AML-193 (cell line): ENCODE data around the gene KLHDC7A.

Experiments
- DNase-seq, 2 experiments: peaks; one replicate each; lab custom pipeline; 2025; lab: John Stamatoyannopoulos, UW

The KLHDC7A gene

DNA sequence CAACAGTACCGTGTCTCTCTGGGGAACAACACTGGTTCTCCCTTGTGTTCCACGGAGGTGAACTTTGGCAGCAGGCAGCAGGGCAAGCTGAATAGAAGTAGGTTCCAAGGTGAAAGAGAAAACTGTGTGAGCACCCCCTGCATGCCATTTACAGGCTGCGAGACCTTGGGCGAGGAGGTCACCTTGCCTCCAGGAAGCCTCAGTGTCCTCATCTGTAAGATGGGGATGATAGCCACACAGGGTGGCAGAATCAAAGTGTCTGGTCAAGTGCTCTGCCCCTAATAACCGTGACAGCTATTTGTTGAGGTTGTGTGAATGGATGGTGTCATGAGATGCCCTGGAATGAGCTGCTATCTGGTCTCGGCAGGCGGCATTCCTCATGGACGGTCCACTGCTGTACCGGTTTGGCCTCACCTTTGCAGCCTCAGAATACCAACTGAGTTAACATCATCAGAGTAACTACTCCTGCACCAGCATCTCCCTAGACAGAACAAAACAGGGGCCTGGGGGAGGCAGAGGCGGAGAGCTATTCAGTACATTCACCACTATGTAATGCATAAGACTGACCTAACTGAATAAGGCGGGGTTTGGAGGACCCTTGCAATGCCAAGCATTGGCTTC, 7.4 kb upstream of the KLHDC7A start:
- DNase-seq = no peak

DNA sequence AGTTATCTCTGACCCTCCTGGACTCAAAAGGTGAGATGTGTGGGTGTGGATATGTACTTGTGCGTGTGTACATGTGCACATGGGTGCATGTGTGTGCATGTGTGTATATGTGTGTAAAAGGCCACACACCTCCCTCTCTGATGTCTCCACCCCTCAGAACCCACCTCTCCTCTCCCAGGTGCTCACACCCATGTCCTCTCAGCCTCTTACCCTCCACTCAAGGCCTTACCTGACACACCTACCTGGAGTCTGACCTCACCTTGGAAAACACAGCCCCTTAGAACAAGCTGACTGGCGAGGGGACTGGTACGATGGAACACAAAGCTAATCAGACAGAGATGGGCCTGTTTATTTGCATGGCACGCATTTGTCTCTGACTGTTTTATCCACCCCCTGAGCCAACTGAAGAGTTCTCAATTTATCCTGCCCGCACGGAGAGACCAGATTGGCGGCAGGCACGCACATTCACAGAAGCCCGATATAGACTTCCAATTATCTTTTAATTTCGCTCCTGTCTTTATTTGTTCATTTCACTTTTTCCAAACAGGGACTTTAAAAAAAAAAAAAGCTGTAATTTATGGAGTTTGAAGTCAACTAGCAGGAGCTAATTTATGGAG, 6.1 kb upstream of the KLHDC7A start:
- DNase-seq = no peak

DNA sequence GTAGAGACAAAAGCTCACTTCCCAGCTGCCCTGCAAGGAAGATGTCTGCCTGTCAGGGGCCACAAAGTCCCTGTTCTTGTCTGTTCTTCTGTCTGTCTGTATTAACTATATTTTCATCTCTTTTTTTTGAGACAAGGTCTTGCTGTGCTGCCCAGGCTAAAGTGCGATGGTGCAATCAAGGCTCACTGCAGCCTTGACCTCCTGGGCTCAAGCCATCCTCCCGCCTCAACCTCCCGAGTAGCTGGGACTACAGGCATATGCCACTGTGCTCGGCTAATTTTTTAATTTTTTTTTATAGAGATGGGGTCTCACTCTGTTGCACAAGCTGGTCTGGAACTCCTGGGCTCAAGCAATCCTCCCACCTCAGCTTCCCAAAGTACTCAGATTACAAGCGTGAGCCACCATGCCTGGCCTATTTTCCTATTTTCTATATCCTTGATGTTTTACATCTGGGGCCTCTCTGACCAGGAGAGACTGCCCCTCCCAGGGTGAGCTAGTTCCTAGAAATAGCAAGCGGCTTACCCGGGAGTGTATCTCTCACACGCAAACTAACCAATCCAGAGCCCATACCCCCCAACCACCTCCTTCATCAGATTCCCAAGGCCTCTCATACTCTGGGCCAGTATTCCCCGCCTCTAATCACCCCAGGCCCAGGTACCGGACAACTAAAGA, 5.4 kb upstream of the KLHDC7A start:
- no peak for DNase-seq

DNA sequence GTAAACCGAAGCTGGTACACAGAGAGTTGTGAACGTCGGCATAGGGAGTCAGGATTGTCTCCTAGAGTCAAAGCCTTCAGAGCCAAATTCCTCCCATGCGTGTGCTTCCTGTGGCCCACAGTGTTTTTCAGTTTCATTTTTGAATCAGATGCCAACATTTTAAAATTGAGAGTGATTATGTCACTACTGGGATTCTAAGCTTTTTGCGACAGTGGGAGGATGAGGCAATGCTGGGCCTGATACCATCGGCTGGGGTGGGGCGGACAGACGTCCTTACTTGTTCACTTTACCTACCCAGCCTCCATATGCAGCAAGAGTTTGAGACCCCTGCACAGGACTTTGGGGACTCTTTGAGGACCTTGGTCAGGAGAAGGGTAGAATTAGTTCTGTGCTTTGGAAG, 1.3 kb upstream of the KLHDC7A start:
- no peak for DNase-seq

DNA sequence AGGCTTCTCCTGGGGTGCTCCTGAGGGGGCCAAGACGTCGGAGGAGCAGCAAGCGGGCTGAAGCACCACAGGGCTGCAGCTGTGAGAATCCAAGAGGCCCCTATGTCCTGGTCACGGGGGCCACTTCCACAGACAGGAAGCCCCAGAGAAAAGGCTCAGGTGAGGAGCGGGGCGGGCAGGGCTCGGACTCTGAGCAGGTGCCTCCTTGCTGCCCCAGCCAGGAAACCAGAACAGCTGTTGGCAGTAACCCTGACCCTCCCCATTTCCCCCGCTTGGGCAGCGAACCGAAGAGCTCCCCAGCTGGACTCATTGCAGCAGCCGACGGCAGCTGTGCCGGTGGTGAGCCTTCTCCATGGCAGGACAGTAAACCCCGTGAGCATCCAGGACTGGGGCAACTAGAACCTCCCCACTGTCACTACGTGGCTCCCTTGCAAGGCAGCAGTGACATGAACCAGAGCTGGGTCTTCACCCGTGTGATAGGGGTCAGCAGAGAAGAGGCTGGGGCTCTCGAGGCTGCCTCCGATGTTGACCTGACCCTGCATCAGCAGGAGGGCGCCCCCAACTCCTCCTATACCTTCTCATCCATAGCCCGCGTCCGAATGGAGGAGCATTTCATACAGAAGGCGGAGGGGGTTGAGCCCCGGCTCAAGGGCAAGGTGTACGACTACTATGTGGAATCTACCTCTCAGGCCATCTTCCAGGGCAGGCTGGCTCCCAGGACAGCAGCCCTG, 625 bp downstream of the KLHDC7A start:
- no peak for DNase-seq

DNA sequence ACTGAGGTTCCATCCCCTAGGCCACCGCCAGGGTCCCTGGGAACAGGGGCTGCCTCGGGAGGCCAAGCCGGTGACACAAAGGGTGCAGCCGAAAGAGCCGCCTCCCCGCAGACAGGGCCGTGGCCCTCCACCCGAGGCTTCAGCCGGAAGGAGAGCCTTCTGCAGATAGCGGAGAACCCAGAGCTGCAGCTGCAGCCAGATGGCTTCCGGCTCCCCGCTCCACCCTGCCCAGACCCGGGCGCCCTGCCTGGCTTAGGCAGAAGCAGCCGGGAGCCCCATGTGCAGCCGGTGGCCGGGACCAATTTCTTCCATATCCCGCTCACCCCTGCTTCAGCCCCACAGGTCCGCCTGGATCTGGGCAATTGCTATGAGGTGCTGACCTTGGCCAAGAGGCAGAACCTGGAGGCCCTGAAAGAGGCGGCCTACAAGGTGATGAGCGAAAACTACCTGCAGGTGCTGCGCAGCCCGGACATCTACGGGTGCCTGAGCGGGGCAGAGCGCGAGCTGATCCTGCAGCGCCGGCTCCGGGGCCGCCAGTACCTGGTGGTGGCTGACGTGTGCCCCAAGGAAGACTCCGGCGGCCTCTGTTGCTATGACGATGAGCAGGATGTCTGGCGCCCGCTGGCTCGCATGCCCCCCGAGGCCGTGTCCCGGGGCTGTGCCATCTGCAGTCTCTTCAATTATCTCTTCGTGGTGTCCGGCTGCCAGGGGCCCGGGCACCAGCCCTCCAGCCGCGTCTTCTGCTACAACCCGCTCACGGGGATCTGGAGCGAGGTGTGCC, 1.4 kb downstream of the KLHDC7A start:
- DNase-seq = no peak

DNA sequence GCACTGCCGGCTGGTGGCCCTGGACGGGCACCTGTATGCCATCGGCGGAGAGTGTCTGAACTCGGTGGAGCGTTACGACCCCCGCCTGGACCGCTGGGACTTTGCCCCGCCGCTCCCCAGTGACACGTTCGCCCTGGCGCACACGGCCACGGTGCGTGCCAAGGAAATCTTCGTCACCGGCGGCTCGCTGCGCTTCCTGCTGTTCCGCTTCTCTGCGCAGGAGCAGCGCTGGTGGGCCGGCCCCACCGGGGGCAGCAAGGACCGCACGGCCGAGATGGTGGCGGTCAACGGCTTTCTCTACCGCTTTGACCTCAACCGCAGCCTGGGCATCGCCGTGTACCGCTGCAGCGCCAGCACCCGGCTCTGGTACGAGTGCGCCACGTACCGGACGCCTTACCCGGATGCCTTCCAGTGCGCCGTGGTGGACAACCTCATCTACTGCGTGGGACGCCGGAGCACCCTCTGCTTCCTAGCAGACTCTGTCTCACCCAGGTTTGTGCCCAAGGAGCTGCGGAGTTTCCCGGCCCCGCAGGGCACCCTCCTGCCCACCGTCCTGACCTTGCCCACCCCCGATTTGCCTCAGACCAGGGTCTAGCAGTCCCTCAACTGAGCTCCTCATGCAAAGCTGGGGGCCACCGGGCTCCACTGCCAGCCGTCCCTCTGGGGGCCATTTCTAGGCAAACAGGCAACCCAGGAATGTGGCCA, 2.1 kb downstream of the KLHDC7A start:
- no peak for DNase-seq

DNA sequence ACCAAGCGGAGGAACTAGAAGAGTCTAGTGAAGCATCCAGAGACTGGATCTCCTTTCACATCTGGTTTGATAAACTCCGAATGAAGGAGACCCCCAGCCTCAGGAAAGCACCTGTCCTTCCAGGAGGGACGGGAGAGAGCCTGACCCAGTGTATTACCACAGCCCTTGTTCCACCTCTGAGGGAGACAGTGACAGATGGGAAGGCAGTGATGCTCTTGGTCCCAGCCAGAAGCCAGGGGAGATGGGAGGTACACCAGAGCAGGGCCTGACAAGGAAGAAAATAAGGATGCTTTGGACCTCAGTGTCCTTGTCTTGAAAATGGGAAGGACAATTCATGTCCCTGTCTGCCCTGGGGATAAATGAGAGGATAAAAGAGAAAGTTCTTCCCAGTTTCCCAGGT, 3.5 kb downstream of the KLHDC7A start:
- no peak for DNase-seq

DNA sequence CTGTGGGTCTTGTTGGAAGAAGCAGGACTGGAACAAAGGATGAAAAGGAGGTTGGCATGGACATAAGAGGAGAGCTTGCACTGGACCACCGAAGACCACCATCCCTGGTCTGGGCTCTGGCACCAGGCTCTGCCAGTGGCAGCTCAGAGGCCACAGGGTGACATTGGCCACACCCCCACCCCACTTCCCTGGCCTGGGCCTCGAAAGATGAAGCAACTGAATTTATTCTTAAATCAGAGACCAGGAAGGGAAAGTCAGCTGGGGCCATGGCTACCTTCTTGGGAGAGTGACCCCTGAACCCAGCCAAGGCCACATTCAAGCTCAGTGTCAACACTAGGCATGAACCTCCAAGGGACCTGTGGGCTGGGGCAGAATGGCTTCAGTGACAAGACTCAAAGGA, 4.0 kb downstream of the KLHDC7A start:
- DNase-seq = no peak

DNA sequence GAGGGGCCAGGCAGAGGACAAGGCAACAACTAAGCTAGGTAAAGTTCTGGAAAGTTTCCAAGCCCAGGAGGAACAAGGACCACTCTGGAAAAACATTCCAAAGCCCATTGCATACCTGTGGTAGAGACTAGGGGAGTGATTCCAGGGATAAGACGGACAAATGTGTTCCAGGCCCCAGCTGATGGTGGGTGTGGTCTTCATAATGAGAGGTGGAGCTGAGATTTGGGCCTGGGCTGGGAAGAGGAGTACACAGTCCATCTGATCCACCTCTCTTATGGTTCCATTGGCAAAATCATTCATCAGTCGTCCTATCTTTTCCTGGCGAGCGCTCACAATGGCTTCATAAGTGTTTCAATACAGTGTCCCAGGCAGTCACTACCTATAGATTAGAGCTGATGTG, 4.5 kb downstream of the KLHDC7A start:
- DNase-seq = no peak

DNA sequence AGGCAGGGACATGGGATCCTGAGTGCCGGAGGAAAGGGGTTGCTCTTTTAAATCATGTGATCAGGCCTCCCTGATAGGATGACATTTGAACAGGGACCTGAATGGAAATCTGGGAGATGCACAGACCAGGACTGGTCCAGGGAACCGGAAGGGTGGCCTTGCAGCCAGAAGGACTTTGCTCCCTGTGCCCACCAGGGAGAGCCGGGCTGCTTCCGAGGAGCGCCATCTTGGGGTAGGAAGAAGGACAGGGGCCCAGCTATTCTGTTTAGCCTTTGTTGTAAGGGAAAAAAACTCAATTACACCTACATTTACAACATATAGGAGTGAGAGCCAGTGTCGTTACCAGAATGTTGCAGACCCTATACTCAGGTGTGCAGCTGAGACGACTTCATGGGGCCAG, 5.5 kb downstream of the KLHDC7A start:
- no peak for DNase-seq

DNA sequence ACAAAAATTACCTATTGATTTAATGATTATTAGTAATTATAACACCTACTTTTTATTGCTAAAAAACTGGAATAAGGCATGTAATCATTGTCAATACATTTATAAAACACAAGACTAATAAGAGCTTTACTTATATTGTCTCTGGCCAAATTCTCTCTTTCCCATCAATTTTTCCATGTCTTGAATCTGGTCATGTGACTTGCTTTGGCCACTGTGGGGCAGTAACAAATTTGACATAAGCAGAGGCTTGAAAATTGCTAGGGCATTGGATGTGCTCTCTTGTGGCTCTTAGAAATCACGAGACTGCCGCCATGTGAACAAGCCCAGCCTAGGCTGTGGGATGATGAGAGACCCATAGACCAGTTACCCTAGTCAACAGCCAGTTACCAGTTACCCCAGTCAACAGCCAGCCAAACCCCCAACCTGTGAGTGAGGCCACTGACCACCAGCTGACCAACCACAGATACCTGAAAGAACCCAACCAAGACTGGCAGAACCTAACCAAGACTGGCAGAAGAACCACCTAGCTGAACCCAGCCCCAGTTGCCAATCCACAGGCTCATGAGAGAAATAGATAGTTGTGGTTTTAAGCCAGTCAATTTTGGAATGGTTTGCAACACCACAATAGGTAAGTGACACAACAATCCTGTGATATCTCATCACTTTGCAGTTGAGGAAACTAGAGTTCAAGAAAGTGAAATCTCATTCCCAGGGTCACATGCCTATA, 8.8 kb downstream of the KLHDC7A start:
- no peak for DNase-seq

DNA sequence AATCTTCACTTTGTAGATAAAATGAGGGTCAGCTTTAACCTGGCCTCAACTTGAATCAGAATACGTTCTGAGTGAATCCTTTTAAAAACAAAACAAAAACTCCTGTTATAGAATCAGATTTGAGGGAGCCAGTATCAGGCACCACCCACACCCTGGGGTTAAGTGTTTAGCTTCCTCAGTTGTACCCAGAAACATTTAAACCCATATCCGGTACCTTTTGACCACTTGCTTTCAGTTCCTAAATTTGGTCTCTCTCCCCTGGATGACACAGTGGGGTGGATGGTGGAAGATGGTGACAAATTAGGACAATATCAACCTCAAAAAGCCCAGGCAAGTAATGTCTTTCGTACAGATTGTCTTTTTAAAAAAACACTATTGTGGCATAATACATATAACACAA, 10.4 kb downstream of the KLHDC7A start:
- DNase-seq = no peak

DNA sequence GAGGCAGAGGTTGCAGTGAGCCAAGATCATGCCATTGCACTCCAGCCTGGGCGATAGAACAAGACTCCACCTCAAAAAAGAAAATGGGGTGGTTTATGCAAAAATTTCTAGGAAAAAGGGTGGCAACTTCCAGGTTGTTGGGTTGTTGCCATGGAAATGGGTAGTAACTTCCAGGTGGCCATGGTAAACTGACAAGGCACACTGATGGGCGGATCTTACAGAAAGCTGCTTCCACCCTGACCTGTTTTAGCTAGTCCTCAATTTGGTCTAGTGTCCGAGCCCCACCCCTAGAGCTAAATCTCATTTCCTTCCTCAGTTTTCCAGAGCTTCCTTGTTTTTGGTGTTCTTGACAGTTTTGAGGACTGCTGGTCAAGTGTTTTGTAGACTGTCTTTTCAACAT, 13.6 kb downstream of the KLHDC7A start:
- no peak for DNase-seq

DNA sequence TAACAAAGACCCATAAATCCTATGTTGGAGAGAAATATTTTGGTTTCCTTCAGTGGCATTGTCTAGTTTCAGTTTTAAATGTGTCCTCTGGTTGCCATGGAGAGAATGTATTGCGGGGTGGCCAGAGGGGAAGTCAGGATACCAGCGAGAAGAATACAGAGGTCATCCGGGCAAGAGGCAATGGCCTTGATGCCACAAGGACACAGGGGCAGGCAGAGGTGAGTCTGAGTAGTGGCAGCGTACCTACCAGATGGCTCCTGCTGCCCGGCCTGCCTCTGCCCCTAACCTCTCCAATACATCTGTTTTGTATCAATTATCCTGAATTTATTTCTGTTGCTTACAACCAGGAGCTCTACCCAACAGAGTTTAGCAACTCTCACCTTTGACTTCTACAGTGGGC, 14.9 kb downstream of the KLHDC7A start:
- no peak for DNase-seq

DNA sequence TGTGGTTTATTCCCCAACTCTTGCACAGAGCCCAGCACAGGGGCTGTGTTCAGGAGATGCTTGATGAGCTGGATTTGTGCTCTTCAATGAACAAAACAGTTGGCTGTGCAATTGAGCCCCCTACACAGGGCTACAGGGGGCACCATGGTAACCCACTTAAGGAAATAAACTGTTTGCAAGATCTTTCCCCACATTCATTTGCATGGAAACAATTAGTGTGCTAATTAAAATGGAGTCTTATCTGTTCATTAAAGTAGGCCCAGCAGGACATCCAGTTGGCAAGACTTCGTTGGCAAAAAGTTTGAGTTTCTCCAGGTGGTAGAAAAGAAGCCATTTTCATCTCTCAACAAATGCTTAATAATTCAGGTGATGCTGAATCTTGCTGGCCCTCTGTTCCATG, 15.3 kb downstream of the KLHDC7A start:
- DNase-seq = no peak

DNA sequence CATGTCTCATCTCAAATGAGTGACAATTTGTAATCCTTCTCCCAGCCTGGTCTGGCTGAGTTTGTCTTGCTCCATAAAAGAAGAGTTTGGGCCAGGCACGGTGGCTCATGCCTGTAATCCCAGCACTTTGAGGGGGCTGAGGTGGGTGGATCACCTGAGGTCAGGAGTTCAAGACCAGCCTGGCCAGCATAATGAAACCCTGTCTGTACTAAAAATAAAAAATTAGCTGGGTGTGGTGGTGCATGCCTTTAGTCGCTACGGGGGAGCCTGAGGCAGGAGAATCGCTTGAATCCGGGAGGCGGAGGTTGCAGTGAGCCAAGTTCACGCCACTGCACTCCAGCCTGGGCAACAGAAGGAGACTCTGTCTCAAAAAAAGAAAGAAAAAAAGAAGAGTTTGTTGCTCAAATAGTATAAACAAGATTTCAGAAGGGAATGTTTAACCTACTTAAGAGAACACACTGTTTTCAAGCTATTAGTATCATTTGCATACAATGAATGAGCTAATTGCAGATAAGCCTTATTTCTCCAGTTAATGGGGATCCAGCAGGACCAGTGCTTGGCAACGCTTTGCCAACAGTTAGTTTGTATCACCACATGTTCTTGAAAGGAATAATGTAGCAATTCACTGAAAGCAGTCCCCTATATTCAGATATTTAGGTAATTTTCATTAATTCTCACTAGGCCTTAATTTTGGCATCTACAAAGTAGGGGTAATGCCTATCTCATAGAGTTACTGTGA, 15.9 kb downstream of the KLHDC7A start:
- no peak for DNase-seq

DNA sequence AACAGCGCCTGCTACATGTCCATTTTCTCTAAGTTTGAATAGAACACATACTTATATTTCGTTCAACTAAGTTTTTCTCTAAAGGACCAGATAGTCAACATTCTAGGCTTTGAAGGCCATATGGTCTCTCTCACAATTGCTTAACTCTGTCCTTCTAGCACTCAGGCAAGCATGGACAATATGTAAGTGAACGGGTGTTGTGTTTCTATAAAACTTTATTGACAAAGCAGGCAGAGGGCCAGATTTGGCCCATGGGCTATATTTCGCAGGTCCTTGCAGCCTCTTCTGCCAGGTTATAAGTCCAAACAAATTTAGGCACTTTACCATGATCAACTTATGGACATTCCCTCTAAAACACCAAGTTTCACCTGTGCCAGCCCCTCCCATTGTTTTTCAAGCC, 21.1 kb downstream of the KLHDC7A start:
- no peak for DNase-seq

DNA sequence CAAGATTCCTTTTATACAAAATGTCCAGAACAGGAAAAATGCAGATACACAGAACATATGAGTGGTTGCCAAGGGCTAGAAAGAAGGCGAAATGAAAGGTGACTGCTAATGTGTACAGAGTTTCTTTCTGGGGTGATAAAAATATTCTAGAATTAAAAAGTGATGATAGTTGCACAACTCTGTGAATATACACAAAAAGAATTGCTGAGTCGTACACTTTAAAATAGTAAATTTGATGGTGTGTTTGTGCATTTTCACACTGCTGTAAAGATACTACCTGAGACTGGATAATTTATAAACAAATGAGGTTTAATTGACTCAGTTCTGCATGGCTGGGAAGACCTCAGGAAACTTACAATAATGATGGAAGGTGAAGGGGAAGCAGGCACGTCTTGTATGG, 23.9 kb downstream of the KLHDC7A start:
- DNase-seq = no peak

DNA sequence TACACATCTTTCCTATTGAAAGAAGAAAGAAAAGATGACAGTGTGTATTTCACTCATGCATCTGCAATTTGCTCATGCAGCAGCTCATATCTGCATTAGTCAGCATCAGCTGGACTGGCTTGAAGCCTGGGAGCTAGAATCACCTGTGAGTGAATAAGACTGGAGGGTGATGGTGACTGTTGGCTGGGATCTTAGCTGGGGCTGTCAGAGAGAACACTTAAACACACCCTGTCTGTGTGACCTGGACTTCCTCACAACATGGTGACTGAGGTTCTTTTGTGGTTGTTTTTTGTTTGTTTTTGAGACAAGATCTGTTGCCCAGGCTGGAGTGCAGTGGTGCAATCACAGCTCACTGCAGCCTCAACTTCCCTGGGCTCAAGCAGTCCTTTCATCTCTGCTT, 24.9 kb downstream of the KLHDC7A start:
- DNase-seq = no peak
